Panc1 (cell line): ENCODE measurements around the gene KCNMA1.
A peak's percentile ranks its signal among the peaks of the same experiment; 100 is the strongest.

Experiments used
- POLR2AphosphoS5 ChIP-seq: IDR thresholded peaks from 2 replicates; pipeline ENCODE4 v1.6.1; 2012; ENCODE audit warnings: mild to moderate bottlenecking, low read depth, low read length, moderate library complexity
- SIN3A ChIP-seq: IDR thresholded peaks from 2 replicates; pipeline ENCODE4 v1.6.1; 2012; ENCODE audit warnings: low read depth, mild to moderate bottlenecking, low read length, moderate library complexity, borderline replicate concordance; ENCODE audit not compliant: insufficient read depth
- TF ChIP-seq, protein P1 (sequence below): fragments of 450-650 bp; IDR thresholded peaks from 2 replicates; pipeline ENCODE4 v1.5.1; 2017; ENCODE audit warnings: mild to moderate bottlenecking
- TF ChIP-seq, protein P2 (sequence below), 2 experiments: IDR thresholded peaks; 2 replicates each; pipeline ENCODE4 v1.6.1; 2011 to 2012; ENCODE audit warnings: low read depth in 2 of 2, control low read depth in 1 of 2, low read length in 1 of 2, mild to moderate bottlenecking in 1 of 2, moderate library complexity in 1 of 2; ENCODE audit not compliant: insufficient read depth in 1 of 2

DNA sequence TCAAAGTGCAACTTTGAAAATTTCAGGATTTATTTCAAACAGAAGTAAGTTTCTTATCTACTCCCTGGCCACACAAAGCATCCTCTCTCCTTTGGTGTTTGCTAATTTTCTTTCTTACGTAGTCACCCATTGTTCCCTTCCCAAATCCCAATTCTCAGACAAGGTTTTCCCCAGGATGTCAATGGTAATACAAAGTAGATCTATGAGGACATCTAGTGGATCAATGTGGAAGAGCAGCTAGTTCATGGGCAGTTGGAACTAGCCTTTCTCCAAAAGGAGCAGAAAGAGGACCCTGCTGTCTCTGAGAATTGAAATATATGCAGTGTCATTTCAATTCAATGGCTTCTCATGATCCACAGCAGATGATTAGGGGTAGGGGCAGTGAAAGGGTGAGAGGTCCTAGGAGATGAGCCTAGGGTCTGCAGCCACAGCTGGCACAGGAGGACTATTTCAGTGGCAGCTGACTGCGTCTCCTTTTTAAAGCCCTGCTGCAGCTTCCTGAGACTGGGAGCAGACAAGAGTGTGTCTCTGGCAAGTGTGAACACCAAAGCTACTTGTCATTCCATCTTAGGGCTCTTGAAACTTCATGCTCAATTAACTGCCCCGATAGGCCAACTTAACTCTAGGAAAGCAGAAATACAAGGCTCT is 632.6 kb downstream of the KCNMA1 start:
- TF ChIP-seq, protein P1, sequence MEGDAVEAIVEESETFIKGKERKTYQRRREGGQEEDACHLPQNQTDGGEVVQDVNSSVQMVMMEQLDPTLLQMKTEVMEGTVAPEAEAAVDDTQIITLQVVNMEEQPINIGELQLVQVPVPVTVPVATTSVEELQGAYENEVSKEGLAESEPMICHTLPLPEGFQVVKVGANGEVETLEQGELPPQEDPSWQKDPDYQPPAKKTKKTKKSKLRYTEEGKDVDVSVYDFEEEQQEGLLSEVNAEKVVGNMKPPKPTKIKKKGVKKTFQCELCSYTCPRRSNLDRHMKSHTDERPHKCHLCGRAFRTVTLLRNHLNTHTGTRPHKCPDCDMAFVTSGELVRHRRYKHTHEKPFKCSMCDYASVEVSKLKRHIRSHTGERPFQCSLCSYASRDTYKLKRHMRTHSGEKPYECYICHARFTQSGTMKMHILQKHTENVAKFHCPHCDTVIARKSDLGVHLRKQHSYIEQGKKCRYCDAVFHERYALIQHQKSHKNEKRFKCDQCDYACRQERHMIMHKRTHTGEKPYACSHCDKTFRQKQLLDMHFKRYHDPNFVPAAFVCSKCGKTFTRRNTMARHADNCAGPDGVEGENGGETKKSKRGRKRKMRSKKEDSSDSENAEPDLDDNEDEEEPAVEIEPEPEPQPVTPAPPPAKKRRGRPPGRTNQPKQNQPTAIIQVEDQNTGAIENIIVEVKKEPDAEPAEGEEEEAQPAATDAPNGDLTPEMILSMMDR, result peak; percentile 84
- TF ChIP-seq, protein P2, sequence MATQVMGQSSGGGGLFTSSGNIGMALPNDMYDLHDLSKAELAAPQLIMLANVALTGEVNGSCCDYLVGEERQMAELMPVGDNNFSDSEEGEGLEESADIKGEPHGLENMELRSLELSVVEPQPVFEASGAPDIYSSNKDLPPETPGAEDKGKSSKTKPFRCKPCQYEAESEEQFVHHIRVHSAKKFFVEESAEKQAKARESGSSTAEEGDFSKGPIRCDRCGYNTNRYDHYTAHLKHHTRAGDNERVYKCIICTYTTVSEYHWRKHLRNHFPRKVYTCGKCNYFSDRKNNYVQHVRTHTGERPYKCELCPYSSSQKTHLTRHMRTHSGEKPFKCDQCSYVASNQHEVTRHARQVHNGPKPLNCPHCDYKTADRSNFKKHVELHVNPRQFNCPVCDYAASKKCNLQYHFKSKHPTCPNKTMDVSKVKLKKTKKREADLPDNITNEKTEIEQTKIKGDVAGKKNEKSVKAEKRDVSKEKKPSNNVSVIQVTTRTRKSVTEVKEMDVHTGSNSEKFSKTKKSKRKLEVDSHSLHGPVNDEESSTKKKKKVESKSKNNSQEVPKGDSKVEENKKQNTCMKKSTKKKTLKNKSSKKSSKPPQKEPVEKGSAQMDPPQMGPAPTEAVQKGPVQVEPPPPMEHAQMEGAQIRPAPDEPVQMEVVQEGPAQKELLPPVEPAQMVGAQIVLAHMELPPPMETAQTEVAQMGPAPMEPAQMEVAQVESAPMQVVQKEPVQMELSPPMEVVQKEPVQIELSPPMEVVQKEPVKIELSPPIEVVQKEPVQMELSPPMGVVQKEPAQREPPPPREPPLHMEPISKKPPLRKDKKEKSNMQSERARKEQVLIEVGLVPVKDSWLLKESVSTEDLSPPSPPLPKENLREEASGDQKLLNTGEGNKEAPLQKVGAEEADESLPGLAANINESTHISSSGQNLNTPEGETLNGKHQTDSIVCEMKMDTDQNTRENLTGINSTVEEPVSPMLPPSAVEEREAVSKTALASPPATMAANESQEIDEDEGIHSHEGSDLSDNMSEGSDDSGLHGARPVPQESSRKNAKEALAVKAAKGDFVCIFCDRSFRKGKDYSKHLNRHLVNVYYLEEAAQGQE (IDR thresholded peaks at IDR 0.05; ENCODE audit: insufficient read depth in 1 of 2, low read depth in 2 of 2, low read length in 1 of 2), result no peak
- TF ChIP-seq SIN3A, result no peak
- TF ChIP-seq POLR2AphosphoS5, result no peak
